ENCODE data around the gene OPRM1. TPM values are rescaled to one million over a fixed set of nuclear protein-coding genes. Genes with fewer than 3 reads are reported as not detected.

The OPRM1 gene
- polyA plus RNA-seq, 1 experiment, result not detected

GRCh38 chr6:154058963-154059680 lies 20.1 kb downstream of the OPRM1 start:
- no peak overlapping the region for H3K27ac ChIP-seq (ENCODE audit: low read depth, low read length)
- DNase-seq (ENCODE audit: low read depth, low spot score), result no peak
- TF ChIP-seq CTCF (IDR thresholded peaks at IDR 0.05; ENCODE audit: low read depth, low read length), result no peak
- H3K27me3 ChIP-seq (ENCODE audit: control insufficient read depth, insufficient read depth, low read length), result no peaks in the 10 kb centered on the region
- CTCF ChIA-PET, result no interaction called here
- H3K4me3 ChIP-seq (ENCODE audit: low read depth, low read length), result no peak overlapping the region
- POLR2A ChIA-PET, result no interaction called here
- 0 out of 2 replicates have a peak, but pooled peaks cover 2% of the 10 kb centered on the region for H3K9me3 ChIP-seq (ENCODE audit: control insufficient read depth, insufficient read depth, low read length)

- ChIA-PET POLR2A (no interaction called here), CTCF (no interaction called here)
- TF ChIP-seq CTCF (IDR thresholded peaks at IDR 0.05; ENCODE audit: low read depth, low read length), result no peak
- Histone ChIP-seq H3K27me3 (ENCODE audit: control insufficient read depth, insufficient read depth, low read length) (no peaks in the 10 kb centered on the region), H3K27ac (ENCODE audit: low read depth, low read length) (no peak overlapping the region), H3K9me3 (ENCODE audit: control insufficient read depth, insufficient read depth, low read length) (no peaks in the 10 kb centered on the region), H3K4me3 (ENCODE audit: low read depth, low read length) (no peak overlapping the region)
- no peak for DNase-seq (ENCODE audit: low read depth, low spot score)
These were observed 21.0 kb downstream of the OPRM1 start for GRCh38 chr6:154060076-154060475.

GRCh38 chr6:154070041-154070440 lies 31.0 kb downstream of the OPRM1 start:
- POLR2A ChIA-PET, result no interaction called here
- Histone ChIP-seq H3K27ac (ENCODE audit: low read depth, low read length) (no peak overlapping the region), H3K4me3 (ENCODE audit: low read depth, low read length) (no peak overlapping the region), H3K27me3 (ENCODE audit: control insufficient read depth, insufficient read depth, low read length) (no peaks in the 10 kb centered on the region), H3K9me3 (ENCODE audit: control insufficient read depth, insufficient read depth, low read length) (no peaks in the 10 kb centered on the region)
- CTCF ChIA-PET, result no interaction called here
- no peak for DNase-seq (ENCODE audit: low read depth, low spot score)
- TF ChIP-seq CTCF (IDR thresholded peaks at IDR 0.05; ENCODE audit: low read depth, low read length), result no peak

GRCh38 chr6:154070657-154071056 lies 31.6 kb downstream of the OPRM1 start:
- H3K4me3 ChIP-seq (ENCODE audit: low read depth, low read length), result no peak overlapping the region
- ChIA-PET CTCF (no interaction called here), POLR2A (no interaction called here)
- TF ChIP-seq CTCF (IDR thresholded peaks at IDR 0.05; ENCODE audit: low read depth, low read length), result no peak
- no peaks in the 10 kb centered on the region for H3K9me3 ChIP-seq (ENCODE audit: control insufficient read depth, insufficient read depth, low read length)
- H3K27me3 ChIP-seq (ENCODE audit: control insufficient read depth, insufficient read depth, low read length), result no peaks in the 10 kb centered on the region
- H3K27ac ChIP-seq (ENCODE audit: low read depth, low read length), result no peak overlapping the region
- no peak for DNase-seq (ENCODE audit: low read depth, low spot score)

GRCh38 chr6:154071236-154071635 lies 32.2 kb downstream of the OPRM1 start:
- H3K27ac ChIP-seq (ENCODE audit: low read depth, low read length), result no peak overlapping the region
- ChIA-PET POLR2A (no interaction called here), CTCF (no interaction called here)
- DNase-seq (ENCODE audit: low read depth, low spot score), result no peak
- TF ChIP-seq CTCF (IDR thresholded peaks at IDR 0.05; ENCODE audit: low read depth, low read length), result no peak
- no peaks in the 10 kb centered on the region for H3K9me3 ChIP-seq (ENCODE audit: control insufficient read depth, insufficient read depth, low read length)
- no peak overlapping the region for H3K4me3 ChIP-seq (ENCODE audit: low read depth, low read length)
- no peaks in the 10 kb centered on the region for H3K27me3 ChIP-seq (ENCODE audit: control insufficient read depth, insufficient read depth, low read length)

Data from AG04450 (cell line).